Panc1 (cell line): ENCODE measurements around the gene NRM. TPM values are rescaled to one million over a fixed set of nuclear protein-coding genes. Genes with fewer than 3 reads are reported as not detected.

Source experiments
- ATAC-seq: fragments of 200-7000 bp; cut with Tn5 transposase; 2 replicates; pipeline ENCODE4 v1.9.1; 2020; ENCODE audit warnings: mild to moderate bottlenecking, moderate library complexity
- BruUV-seq: library from RNA; stranded (reverse); fragments of 400-500 nt; replicated peaks from 2 replicates; lab custom pipeline; 2021; lab: Mats Ljungman, UMichigan
- CTCF ChIA-PET: fragments of 300-600 bp; sonication (Branson Sonifier 250); formaldehyde crosslinking; loops from one replicate; lab custom pipeline; 2022; ENCODE audit warnings: antibody characterized with exemption; lab: Charles Lee
- POLR2A ChIA-PET: fragments of 300-600 bp; sonication (Branson Sonifier 250); formaldehyde crosslinking; loops from one replicate; lab custom pipeline; 2022; ENCODE audit warnings: antibody characterized with exemption; lab: Charles Lee
- DNase-seq: peaks from one replicate; pipeline ENCODE4 v3.0.0-alpha.2; 2010; ENCODE audit warnings: low read depth, low spot score
- H3K27ac ChIP-seq: 2 replicates; pipeline ENCODE4 v1.5.1; 2011; ENCODE audit warnings: mild to moderate bottlenecking, low read length, inconsistent platforms
- H3K27me3 ChIP-seq: fragments of 200-500 bp; sonication (Bioruptor generic); 2 replicates; pipeline ENCODE4 v1.6.0; 2014; ENCODE audit warnings: low read length, inconsistent platforms; ENCODE audit not compliant: control insufficient read depth, insufficient read depth
- H3K36me3 ChIP-seq: fragments of 200-500 bp; sonication (Bioruptor generic); 2 replicates; pipeline ENCODE4 v1.5.1; 2014; ENCODE audit warnings: inconsistent platforms, mild to moderate bottlenecking, low read length, moderate library complexity; ENCODE audit not compliant: control insufficient read depth, insufficient read depth
- H3K4me1 ChIP-seq: 2 replicates; pipeline ENCODE4 v1.5.1; 2011; ENCODE audit warnings: inconsistent platforms, mild to moderate bottlenecking, low read length, moderate library complexity; ENCODE audit not compliant: control insufficient read depth, insufficient read depth
- H3K4me3 ChIP-seq, 2 experiments: 2 replicates each; pipeline ENCODE4 v1.5.1; 2011 to 2012; ENCODE audit warnings: low read depth in 2 of 2, low read length in 2 of 2, mild to moderate bottlenecking in 2 of 2, inconsistent platforms in 1 of 2, moderate library complexity in 1 of 2
- H3K9me3 ChIP-seq: fragments of 200-500 bp; sonication (Bioruptor generic); 2 replicates; pipeline ENCODE4 v1.5.1; 2014; ENCODE audit warnings: low read depth, mild to moderate bottlenecking, inconsistent platforms, low read length, moderate library complexity; ENCODE audit not compliant: control insufficient read depth, insufficient read depth
- CTCF ChIP-seq: fragments of 450-650 bp; IDR thresholded peaks from 2 replicates; pipeline ENCODE4 v1.5.1; 2017; ENCODE audit warnings: mild to moderate bottlenecking
- POLR2AphosphoS5 ChIP-seq: IDR thresholded peaks from 2 replicates; pipeline ENCODE4 v1.6.1; 2012; ENCODE audit warnings: mild to moderate bottlenecking, low read depth, low read length, moderate library complexity
- REST ChIP-seq, 2 experiments: IDR thresholded peaks; 2 replicates each; pipeline ENCODE4 v1.6.1; 2011 to 2012; ENCODE audit warnings: low read depth in 2 of 2, control low read depth in 1 of 2, low read length in 1 of 2, mild to moderate bottlenecking in 1 of 2, moderate library complexity in 1 of 2; ENCODE audit not compliant: insufficient read depth in 1 of 2
- SIN3A ChIP-seq: IDR thresholded peaks from 2 replicates; pipeline ENCODE4 v1.6.1; 2012; ENCODE audit warnings: low read depth, mild to moderate bottlenecking, low read length, moderate library complexity, borderline replicate concordance; ENCODE audit not compliant: insufficient read depth
- TCF7L2 ChIP-seq: IDR thresholded peaks from 2 replicates; pipeline ENCODE4 v1.6.1; 2011; ENCODE audit warnings: mild to moderate bottlenecking, low read depth, low read length, inconsistent platforms
- in situ Hi-C: cut with HindIII; loops from 2 replicates; pipeline ENCODE4 v1.10.0; 2016; ENCODE audit warnings: low sequenced_read_pairs, low pct_unique_long_range_greater_than_20kb
- intact Hi-C: fragments of 100-400 bp; cut with micrococcal nuclease; formaldehyde crosslinking; loops from one replicate; pipeline ENCODE4 v1.10.0; 2022; ENCODE audit not compliant: unreplicated experiment
- total RNA-seq: library from RNA; stranded (reverse); gene quantifications from one replicate; pipeline ENCODE4 v1.2.1, GENCODE V29; 2021; ENCODE audit not compliant: unreplicated experiment

Gene NRM
- total RNA-seq, 1 experiment from 2014 or later, result 21.9 TPM

DNA sequence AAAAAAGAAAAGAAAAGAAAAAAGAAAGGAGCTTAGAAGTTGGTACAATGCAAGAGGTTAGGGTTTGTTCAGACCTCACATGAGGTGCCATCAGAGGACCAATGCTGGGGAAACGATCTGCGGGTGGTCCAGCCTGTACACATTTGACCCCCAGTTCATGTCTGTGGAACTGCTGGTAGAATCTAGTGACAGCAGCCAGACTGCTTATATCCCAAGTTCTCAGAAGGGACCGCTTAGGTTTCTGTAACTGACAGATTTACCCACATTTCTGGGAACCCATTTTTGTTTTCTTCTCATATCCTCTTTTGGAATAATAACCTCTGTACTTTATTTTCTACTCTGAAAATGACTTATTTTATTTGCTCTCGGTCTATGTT, 9.0 kb downstream of the NRM start:
- BruUV-seq, result no TSS peak
- Histone ChIP-seq H3K27me3 (no peaks in the 10 kb centered on the region), H3K36me3 (no peaks in the 10 kb centered on the region)

More for the DNA sequence above, 9.0 kb downstream of the NRM start:
- Histone ChIP-seq H3K9me3 (no peaks in the 10 kb centered on the region), H3K4me3 (peak overlapping the region; percentile 85 to 96), H3K4me1 (peaks cover 30% of the 10 kb centered on the region), H3K27ac (peak overlapping the region; percentile 96)
- intact Hi-C loops (loop anchor here (1.0 to 5.0 kb wide), 3 partner anchors 41 to 406 kb away; no protein-coding TSS in a partner anchor), in situ Hi-C loops (no loop called here)
- ChIA-PET CTCF (interaction anchor here (0.6 to 1.3 kb wide), 3 partner anchors 20 to 49 kb away, joined by 3 to 4 read pairs (median 3); no protein-coding TSS in a partner anchor), POLR2A (interaction anchor here (0.6 to 1.0 kb wide), 3 partner anchors 10 to 51 kb away, joined by 3 to 10 read pairs (median 5); no protein-coding TSS in a partner anchor)
- DNase-seq (no peak), ATAC-seq (no peak)
- TF ChIP-seq CTCF, result no peak
- no peak for TF ChIP-seq SIN3A
- TF ChIP-seq TCF7L2, result no peak
- no peak for TF ChIP-seq REST (IDR thresholded peaks at IDR 0.05; ENCODE audit: insufficient read depth in 1 of 2, low read depth in 2 of 2, low read length in 1 of 2)
- TF ChIP-seq POLR2AphosphoS5, result no peak
